ENCODE measurements around the gene TXNL1. TPM values are rescaled to one million over a fixed set of nuclear protein-coding genes. Genes with fewer than 3 reads are reported as not detected.

TXNL1 gene
- total and polyA plus RNA-seq, 2 donors (not counting 3 experiments of a cell fraction or from before 2014, with no cell fraction given): 29.5 to 81.2 TPM

GRCh38 chr18:56662063-56662408, 23.6 kb upstream of the TXNL1 start:
- Histone ChIP-seq H3K4me3 (replicated peaks in 1 of 3; ENCODE audit: insufficient read depth in 1 of 3, low read depth in 1 of 3, low read length in 3 of 3) (no peak overlapping the region), H3K9me1 (replicated peaks; ENCODE audit: control insufficient read depth, extremely low read depth, insufficient read depth, low read length) (no peaks in the 10 kb centered on the region), H3K4me1 (ENCODE audit: control insufficient read depth, extremely low read depth, insufficient read depth, low read length) (no peaks in the 10 kb centered on the region), H3K4me2 (ENCODE audit: insufficient read depth, low read length) (no peak overlapping the region), H3K9me3 (replicated peaks; ENCODE audit: control insufficient read depth, insufficient read depth, low read length) (no peaks in the 10 kb centered on the region), H3K79me2 (ENCODE audit: control insufficient read depth, insufficient read depth, low read length) (peaks cover 6% of the 10 kb centered on the region), H2AFZ (ENCODE audit: low read depth, low read length) (no peak overlapping the region), H3K27ac (ENCODE audit: insufficient read depth, low read depth, low read length) (no peak overlapping the region), H4K20me1 (replicated peaks; ENCODE audit: control insufficient read depth, extremely low read depth, insufficient read depth, low read length) (no peaks in the 10 kb centered on the region), H3K9ac (replicated peaks; ENCODE audit: extremely low read depth, insufficient read depth, low read length) (no peak overlapping the region), H3K27me3 (ENCODE audit: control insufficient read depth in 2 of 2, insufficient read depth in 2 of 2, low read length in 2 of 2) (no peaks in the 10 kb centered on the region), H3K36me3 (ENCODE audit: control insufficient read depth in 2 of 2, extremely low read depth in 1 of 2, insufficient read depth in 2 of 2, low read length in 2 of 2) (no peaks in the 10 kb centered on the region)
- CTCF ChIA-PET: no interaction called here
- BruUV-seq (replicated peaks): no TSS peak
- TF ChIP-seq MAX (IDR thresholded peaks at IDR 0.05; ENCODE audit: insufficient read depth, insufficient read length) (no peak), POLR2A (IDR thresholded peaks at IDR 0.05; ENCODE audit: low read depth, low read length) (no peak), JUN (IDR thresholded peaks at IDR 0.05; ENCODE audit: borderline replicate concordance, insufficient read depth, insufficient read length, low read depth) (no peak), GATA2 (IDR thresholded peaks at IDR 0.05; ENCODE audit: insufficient read depth, insufficient read length, low read depth, low read length) (no peak), FOS (IDR thresholded peaks at IDR 0.05; ENCODE audit: borderline replicate concordance, insufficient read depth, low read length) (no peak)
- intact Hi-C loops (cut with micrococcal nuclease) (no loop called here), dilution Hi-C loops (cut with MboI; ENCODE audit: extremely low pct_ligation_motif_present, low sequenced_read_pairs) (no loop called here)
- FAIRE-seq (no peak), DNase-seq (ENCODE audit: low read depth, low spot score) (no peak)
- POLR2A ChIA-PET: no interaction called here

GRCh38 chr18:56661360-56662062, 23.1 kb upstream of the TXNL1 start:
- Histone ChIP-seq H3K4me2 (ENCODE audit: insufficient read depth, low read length) (no peak overlapping the region), H3K27ac (ENCODE audit: insufficient read depth, low read depth, low read length) (no peak overlapping the region), H3K9me1 (replicated peaks; ENCODE audit: control insufficient read depth, extremely low read depth, insufficient read depth, low read length) (no peaks in the 10 kb centered on the region), H3K27me3 (ENCODE audit: control insufficient read depth in 2 of 2, insufficient read depth in 2 of 2, low read length in 2 of 2) (no peaks in the 10 kb centered on the region), H2AFZ (ENCODE audit: low read depth, low read length) (no peak overlapping the region), H3K4me1 (ENCODE audit: control insufficient read depth, extremely low read depth, insufficient read depth, low read length) (no peaks in the 10 kb centered on the region), H3K79me2 (ENCODE audit: control insufficient read depth, insufficient read depth, low read length) (peaks cover 6% of the 10 kb centered on the region), H3K4me3 (replicated peaks in 1 of 3; ENCODE audit: insufficient read depth in 1 of 3, low read depth in 1 of 3, low read length in 3 of 3) (no peak overlapping the region), H3K9me3 (replicated peaks; ENCODE audit: control insufficient read depth, insufficient read depth, low read length) (no peaks in the 10 kb centered on the region), H3K9ac (replicated peaks; ENCODE audit: extremely low read depth, insufficient read depth, low read length) (no peak overlapping the region), H4K20me1 (replicated peaks; ENCODE audit: control insufficient read depth, extremely low read depth, insufficient read depth, low read length) (no peaks in the 10 kb centered on the region), H3K36me3 (ENCODE audit: control insufficient read depth in 2 of 2, extremely low read depth in 1 of 2, insufficient read depth in 2 of 2, low read length in 2 of 2) (no peaks in the 10 kb centered on the region)
- POLR2A ChIA-PET: no interaction called here
- CTCF ChIA-PET: no interaction called here
- BruUV-seq (replicated peaks): no TSS peak
- intact Hi-C loops (cut with micrococcal nuclease): no loop called here
- DNase-seq (ENCODE audit: low read depth, low spot score): no peak
- TF ChIP-seq POLR2A (IDR thresholded peaks at IDR 0.05; ENCODE audit: low read depth, low read length) (no peak), MYC (IDR thresholded peaks at IDR 0.05; ENCODE audit: low read depth, low read length) (no peak), EZH2 (IDR thresholded peaks at IDR 0.05; ENCODE audit: borderline replicate concordance, low read depth, low read length, severe bottlenecking) (no peak), GATA2 (IDR thresholded peaks at IDR 0.05; ENCODE audit: insufficient read depth, insufficient read length, low read depth, low read length) (no peak), JUN (IDR thresholded peaks at IDR 0.05; ENCODE audit: borderline replicate concordance, insufficient read depth, insufficient read length, low read depth) (no peak), FOS (IDR thresholded peaks at IDR 0.05; ENCODE audit: borderline replicate concordance, insufficient read depth, low read length) (no peak), POLR2AphosphoS5 (IDR thresholded peaks at IDR 0.05; ENCODE audit: insufficient read depth, low read depth, low read length) (no peak), CTCF (IDR thresholded peaks at IDR 0.05; ENCODE audit: extremely low read depth in 1 of 2, insufficient read depth in 1 of 2, low read depth in 1 of 2, low read length in 2 of 2) (no peak), MAX (IDR thresholded peaks at IDR 0.05; ENCODE audit: insufficient read depth, insufficient read length) (no peak)
- FAIRE-seq: no peak
- dilution Hi-C loops (cut with MboI; ENCODE audit: extremely low pct_ligation_motif_present, low sequenced_read_pairs): no loop called here

All from endothelial cell of umbilical vein (primary cell).